Endothelial cell of umbilical vein (primary cell): ENCODE data around the gene FPR1.

Experiments
- CTCF ChIP-seq, 2 donors: IDR thresholded peaks; 1 replicate in 1 of 2; 2 replicates in 1 of 2; pipeline ENCODE4 v1.5.1; 2011; ENCODE audit warnings: low read length in 2 of 2, mild to moderate bottlenecking in 2 of 2, moderate library complexity in 2 of 2, control low read depth in 1 of 2, inconsistent platforms in 1 of 2, low read depth in 1 of 2; ENCODE audit not compliant: insufficient read depth in 1 of 2; ENCODE audit errors: extremely low read depth in 1 of 2
- EZH2 ChIP-seq: IDR thresholded peaks from 2 replicates; pipeline ENCODE4 v1.6.1; 2012; ENCODE audit warnings: borderline replicate concordance, low read depth, mild to moderate bottlenecking, moderate library complexity, low read length, inconsistent platforms; ENCODE audit not compliant: severe bottlenecking
- TF ChIP-seq, protein P1 (sequence below): IDR thresholded peaks from 2 replicates; pipeline ENCODE4 v1.6.1; 2011; ENCODE audit not compliant: insufficient read depth, insufficient read length

- TF ChIP-seq CTCF (IDR thresholded peaks at IDR 0.05; ENCODE audit: extremely low read depth in 1 of 2, insufficient read depth in 1 of 2, low read depth in 1 of 2, low read length in 2 of 2) (no peak), EZH2 (no peak)
- TF ChIP-seq, protein P1, sequence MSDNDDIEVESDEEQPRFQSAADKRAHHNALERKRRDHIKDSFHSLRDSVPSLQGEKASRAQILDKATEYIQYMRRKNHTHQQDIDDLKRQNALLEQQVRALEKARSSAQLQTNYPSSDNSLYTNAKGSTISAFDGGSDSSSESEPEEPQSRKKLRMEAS = no peak
Measured at GRCh38 chr19:51737389-51737788, 14.3 kb downstream of the FPR1 start.
